Measurements from ENCODE around the gene PRMT5. TPM values are rescaled to one million over a fixed set of nuclear protein-coding genes. Genes with fewer than 3 reads are reported as not detected.
"Not testable (repeated sequence)": the region's sequence is repeated elsewhere in the genome, so short reads cannot be mapped to it uniquely, and the experiment has no call there.

Gene PRMT5
- total RNA-seq = 19.7 TPM

- ATAC-seq (peak; percentile 95), DNase-seq (ENCODE audit: low spot score) (peak; percentile 99)
These were observed at the start of gene PRMT5 for GRCh38 chr14:22929104-22929960. Gene PRMT5 (minus strand): TSS chr14:22929376. CDS start chr14:22929361, 15 bp downstream.

- no peak for DNase-seq (ENCODE audit: low spot score)
These were observed 49.3 kb upstream of the PRMT5 start for GRCh38 chr14:22978487-22978837.

GRCh38 chr14:22977684-22978486 is 48.7 kb upstream of the PRMT5 start:
- DNase-seq (ENCODE audit: low spot score) (peak; percentile 76), ATAC-seq (peak; percentile 61)

More at GRCh38 chr14:22978487-22978837, 49.3 kb upstream of the PRMT5 start:
- no peak for ATAC-seq

GRCh38 chr14:22977434-22977683 is 48.2 kb upstream of the PRMT5 start:
- no peak for DNase-seq (ENCODE audit: low spot score)
- no peak for ATAC-seq

- DNase-seq (ENCODE audit: low spot score) (peak; percentile 69), ATAC-seq (peak; percentile 57)
These were observed 47.7 kb upstream of the PRMT5 start for GRCh38 chr14:22976620-22977433.

- ATAC-seq = no peak
These were observed 45.5 kb upstream of the PRMT5 start for GRCh38 chr14:22974530-22975313.

GRCh38 chr14:22973217-22974032 is 44.2 kb upstream of the PRMT5 start:
- ATAC-seq (peak; percentile 62), DNase-seq (ENCODE audit: low spot score) (peak; percentile 48)

More at GRCh38 chr14:22974530-22975313, 45.5 kb upstream of the PRMT5 start:
- DNase-seq (ENCODE audit: low spot score) = no peak

GRCh38 chr14:22972313-22972930 is 43.2 kb upstream of the PRMT5 start:
- ATAC-seq (no peak), DNase-seq (ENCODE audit: low spot score) (no peak)

- ATAC-seq (no peak), DNase-seq (ENCODE audit: low spot score) (no peak)
These were observed 42.0 kb upstream of the PRMT5 start for GRCh38 chr14:22971152-22971551.

GRCh38 chr14:22966783-22967269 is 37.6 kb upstream of the PRMT5 start:
- ATAC-seq = no peak
- DNase-seq (ENCODE audit: low spot score) = no peak

- not testable (repeated sequence) for DNase-seq (ENCODE audit: low spot score); ATAC-seq
These were observed 37.0 kb upstream of the PRMT5 start for GRCh38 chr14:22965916-22966782.

GRCh38 chr14:22962061-22962676 is 33.0 kb upstream of the PRMT5 start:
- DNase-seq (ENCODE audit: low spot score) (no peak), ATAC-seq (no peak)

GRCh38 chr14:22955702-22956569 is 26.8 kb upstream of the PRMT5 start:
- ATAC-seq (peak; percentile 42), DNase-seq (ENCODE audit: low spot score) (no peak)

GRCh38 chr14:22952418-22952817 is 23.2 kb upstream of the PRMT5 start:
- ATAC-seq (no peak), DNase-seq (ENCODE audit: low spot score) (no peak)

GRCh38 chr14:22951795-22952194 is 22.6 kb upstream of the PRMT5 start:
- not testable (repeated sequence) for DNase-seq (ENCODE audit: low spot score); ATAC-seq

- ATAC-seq (no peak), DNase-seq (ENCODE audit: low spot score) (no peak)
These were observed 16.5 kb upstream of the PRMT5 start for GRCh38 chr14:22945642-22946041.

- ATAC-seq (no peak), DNase-seq (ENCODE audit: low spot score) (no peak)
These were observed 10.5 kb upstream of the PRMT5 start for GRCh38 chr14:22939684-22940083.
